Osteoblast (primary cell): ENCODE measurements around the gene ARHGAP9. TPM values are rescaled to one million over a fixed set of nuclear protein-coding genes. Genes with fewer than 3 reads are reported as not detected.
A peak's percentile ranks its signal among the peaks of the same experiment; 100 is the strongest.

ENCODE experiments used
- DNase-seq: peaks from one replicate; pipeline ENCODE4 v3.0.0; 2011; ENCODE audit warnings: low spot score, mixed read lengths; ENCODE audit not compliant: insufficient read length; ENCODE audit errors: missing footprints
- H2AFZ ChIP-seq: 2 replicates; pipeline ENCODE4 v1.6.0; 2011; ENCODE audit warnings: mild to moderate bottlenecking, low read length
- H3K27ac ChIP-seq: 2 replicates; pipeline ENCODE4 v1.5.1; 2011; ENCODE audit warnings: mild to moderate bottlenecking, low read depth, low read length, moderate library complexity
- H3K27me3 ChIP-seq: 2 replicates; pipeline ENCODE4 v1.6.0; 2012; ENCODE audit warnings: mild to moderate bottlenecking, control low read depth, inconsistent platforms, low read length, moderate library complexity; ENCODE audit not compliant: insufficient read depth
- H3K36me3 ChIP-seq: 2 replicates; pipeline ENCODE4 v1.5.1; 2011; ENCODE audit warnings: mild to moderate bottlenecking, low read length, control low read depth, moderate library complexity; ENCODE audit not compliant: insufficient read depth
- H3K4me1 ChIP-seq: 2 replicates; pipeline ENCODE4 v1.5.1; 2011; ENCODE audit warnings: mild to moderate bottlenecking, low read length, control low read depth, moderate library complexity; ENCODE audit not compliant: insufficient read depth
- H3K4me2 ChIP-seq: 2 replicates; pipeline ENCODE4 v1.6.0; 2011; ENCODE audit warnings: mild to moderate bottlenecking, low read length; ENCODE audit not compliant: insufficient read depth
- H3K4me3 ChIP-seq: fragments of 200-600 bp; sonication (generic); 3 replicates; pipeline ENCODE4 v1.5.1; 2012; ENCODE audit warnings: mild to moderate bottlenecking, low read length, inconsistent platforms; ENCODE audit not compliant: insufficient read depth
- H3K79me2 ChIP-seq: 2 replicates; pipeline ENCODE4 v1.6.0; 2012; ENCODE audit warnings: mild to moderate bottlenecking, low read length, control low read depth, inconsistent platforms; ENCODE audit not compliant: insufficient read depth
- H3K9me3 ChIP-seq: 2 replicates; pipeline ENCODE4 v1.5.1; 2011; ENCODE audit warnings: low read depth, low read length, control low read depth
- H4K20me1 ChIP-seq: 2 replicates; pipeline ENCODE4 v1.6.0; 2012; ENCODE audit warnings: mild to moderate bottlenecking, low read length, control low read depth; ENCODE audit not compliant: insufficient read depth
- total RNA-seq: library from RNA; depleted of rRNA; stranded (reverse); fragments of >200 nt; gene quantifications from 2 replicates; pipeline ENCODE4 v1.2.3, GENCODE V29; 2012
- TF ChIP-seq, protein P1 (sequence below): IDR thresholded peaks from 2 replicates; pipeline ENCODE4 v1.5.1; 2011; ENCODE audit warnings: mild to moderate bottlenecking, low read depth, low read length, moderate library complexity; ENCODE audit errors: extremely low read depth

Gene ARHGAP9
- total RNA-seq, 1 donor = 0.36 TPM

DNA sequence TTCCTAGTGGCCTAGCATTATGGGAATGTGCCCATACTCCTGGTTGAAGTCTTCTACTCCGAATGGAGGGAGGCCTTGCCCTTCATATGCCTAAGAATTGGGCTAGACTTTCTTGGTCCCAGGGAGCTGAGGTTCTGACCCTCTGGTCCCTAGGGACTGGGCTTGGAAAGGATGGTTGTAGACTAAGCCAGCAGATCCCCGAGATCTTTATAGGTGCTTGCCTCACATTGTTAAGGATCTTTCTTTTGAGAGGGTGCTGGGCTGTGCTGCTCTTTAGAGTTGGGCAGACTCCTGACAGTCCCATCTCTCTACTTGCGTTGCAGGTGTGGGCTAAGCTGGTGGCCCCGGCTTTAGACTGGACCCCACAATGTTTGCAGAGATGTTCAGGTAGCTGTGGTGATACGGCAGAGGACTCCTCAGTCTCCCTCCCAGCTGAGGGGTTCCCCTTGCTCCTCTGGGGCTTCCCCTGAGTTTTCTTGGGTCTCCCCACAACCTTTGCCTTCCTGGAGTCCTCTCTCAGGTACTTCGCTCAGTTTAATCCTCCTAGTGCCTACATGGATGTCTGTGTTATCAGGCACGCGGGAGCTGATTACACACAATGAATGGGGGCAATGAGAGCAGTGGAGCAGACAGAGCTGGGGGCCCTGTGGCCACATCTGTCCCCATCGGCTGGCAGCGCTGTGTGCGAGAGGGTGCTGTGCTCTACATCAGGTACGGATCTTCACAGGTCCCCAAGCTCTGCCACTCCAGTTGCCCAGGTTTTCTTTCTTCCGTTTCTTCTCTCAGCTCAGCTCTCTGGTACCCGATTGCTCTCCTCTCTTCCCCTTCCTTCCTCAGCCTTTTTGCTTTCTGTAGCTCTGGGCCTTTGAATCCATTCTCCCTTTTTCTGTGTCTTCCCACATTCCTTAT lies 44.3 kb upstream of the ARHGAP9 start:
- peaks cover 35% of the 10 kb centered on the region for H3K4me1 ChIP-seq
- peaks cover 41% of the 10 kb centered on the region for H4K20me1 ChIP-seq
- H3K4me3 ChIP-seq = peak overlapping the region; percentile 77
- peaks cover 58% of the 10 kb centered on the region for H3K79me2 ChIP-seq
- H3K4me2 ChIP-seq = peak overlapping the region; percentile 96
- H3K27me3 ChIP-seq = no peaks in the 10 kb centered on the region
- peak overlapping the region; percentile 75 for H3K27ac ChIP-seq
- no peaks in the 10 kb centered on the region for H3K9me3 ChIP-seq
- no peak overlapping the region for H2AFZ ChIP-seq
- TF ChIP-seq, protein P1, sequence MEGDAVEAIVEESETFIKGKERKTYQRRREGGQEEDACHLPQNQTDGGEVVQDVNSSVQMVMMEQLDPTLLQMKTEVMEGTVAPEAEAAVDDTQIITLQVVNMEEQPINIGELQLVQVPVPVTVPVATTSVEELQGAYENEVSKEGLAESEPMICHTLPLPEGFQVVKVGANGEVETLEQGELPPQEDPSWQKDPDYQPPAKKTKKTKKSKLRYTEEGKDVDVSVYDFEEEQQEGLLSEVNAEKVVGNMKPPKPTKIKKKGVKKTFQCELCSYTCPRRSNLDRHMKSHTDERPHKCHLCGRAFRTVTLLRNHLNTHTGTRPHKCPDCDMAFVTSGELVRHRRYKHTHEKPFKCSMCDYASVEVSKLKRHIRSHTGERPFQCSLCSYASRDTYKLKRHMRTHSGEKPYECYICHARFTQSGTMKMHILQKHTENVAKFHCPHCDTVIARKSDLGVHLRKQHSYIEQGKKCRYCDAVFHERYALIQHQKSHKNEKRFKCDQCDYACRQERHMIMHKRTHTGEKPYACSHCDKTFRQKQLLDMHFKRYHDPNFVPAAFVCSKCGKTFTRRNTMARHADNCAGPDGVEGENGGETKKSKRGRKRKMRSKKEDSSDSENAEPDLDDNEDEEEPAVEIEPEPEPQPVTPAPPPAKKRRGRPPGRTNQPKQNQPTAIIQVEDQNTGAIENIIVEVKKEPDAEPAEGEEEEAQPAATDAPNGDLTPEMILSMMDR = no peak
- H3K36me3 ChIP-seq = peaks cover 38% of the 10 kb centered on the region
- DNase-seq = peak; percentile 91

DNA sequence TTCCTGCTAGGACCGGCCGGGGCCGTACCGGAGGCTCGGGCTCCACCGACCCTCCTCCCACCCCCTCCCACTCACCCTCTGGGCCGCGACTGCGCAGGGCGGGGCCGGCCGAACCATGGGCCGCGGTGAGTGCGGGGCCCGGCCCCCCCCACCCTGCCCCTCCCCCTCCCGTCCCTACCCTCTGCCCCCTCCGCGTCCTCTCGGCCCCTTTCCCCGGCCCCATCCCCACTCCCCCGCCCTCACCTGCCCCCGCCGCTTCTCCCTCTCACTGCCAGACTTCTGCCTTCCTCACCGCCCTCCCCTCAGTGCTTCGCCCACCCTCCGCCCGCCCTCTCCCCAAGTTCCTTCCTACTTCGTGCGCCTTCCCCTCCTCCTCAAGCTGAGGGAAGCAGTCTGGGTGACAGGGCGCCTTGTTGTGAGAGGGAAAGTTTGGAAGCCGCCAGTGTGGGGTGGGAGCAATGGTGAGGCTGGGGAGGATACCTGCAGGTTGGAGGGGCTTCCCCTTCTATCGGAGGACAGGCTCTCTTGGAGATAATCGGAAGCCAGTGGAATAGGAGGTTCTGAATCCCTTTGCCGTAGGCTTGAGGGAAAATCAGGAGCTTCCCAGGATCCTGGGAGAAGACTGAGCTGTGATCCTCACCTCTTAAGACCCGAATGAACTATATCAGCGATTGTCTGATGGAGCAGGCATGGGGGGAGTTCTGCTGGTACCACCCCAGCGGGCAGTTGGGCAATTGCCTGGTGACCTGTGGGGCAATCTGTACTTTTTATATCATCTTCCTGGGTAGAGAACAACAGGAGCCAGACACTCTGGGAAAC lies 43.4 kb upstream of the ARHGAP9 start:
- Histone ChIP-seq H4K20me1 (peaks cover 47% of the 10 kb centered on the region), H3K4me1 (peaks cover 43% of the 10 kb centered on the region)

DNA sequence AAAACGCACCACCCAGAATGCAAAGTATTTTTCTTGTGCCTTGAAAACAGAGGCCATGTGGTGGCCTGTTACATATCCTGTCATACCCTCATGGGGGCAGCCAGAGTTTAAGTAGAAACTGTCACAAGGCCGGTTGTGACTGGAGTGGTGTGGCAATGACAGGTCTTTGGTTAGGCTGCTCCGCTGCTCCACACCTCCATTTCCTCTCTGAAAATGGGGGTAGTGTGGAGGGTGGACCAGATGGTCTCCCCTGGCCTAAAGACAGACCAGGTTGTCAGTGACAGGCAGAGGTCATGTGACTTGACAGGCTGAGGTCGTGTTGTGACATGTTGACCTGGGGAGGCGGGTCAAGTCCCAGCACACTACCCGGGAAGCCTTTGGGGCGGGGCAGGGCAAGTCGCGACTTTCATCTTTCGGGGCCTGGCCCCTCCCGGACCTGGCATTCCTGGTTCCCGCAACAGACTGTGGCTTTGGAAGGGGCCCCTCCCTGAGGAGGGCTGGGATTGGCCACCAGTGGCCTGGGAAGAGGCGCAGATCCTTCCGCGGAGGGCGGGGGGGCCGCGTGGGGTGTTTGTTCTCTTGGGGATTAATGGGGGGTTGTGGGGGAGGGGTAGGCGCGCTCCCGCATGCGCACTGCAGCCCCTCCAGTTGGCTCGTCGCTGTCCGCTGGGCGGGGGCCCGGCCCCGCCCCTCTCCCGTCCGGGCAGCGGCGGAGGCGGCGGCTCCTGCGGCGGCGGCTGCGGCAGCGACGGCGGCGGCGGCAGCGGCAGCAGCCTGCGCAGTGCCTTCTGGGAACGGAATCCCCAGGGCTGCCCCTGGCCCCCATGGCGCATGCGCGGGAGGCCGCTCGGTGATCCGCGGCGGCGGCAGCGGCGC lies 42.6 kb upstream of the ARHGAP9 start, which contains the start of gene MBD6:
MBD6 (plus strand) TSS at position 814 of the 876 bp plus-strand sequence. CDS start 1,480 bp downstream, outside the sequence.
- peaks cover 37% of the 10 kb centered on the region for H3K36me3 ChIP-seq
- peaks cover 52% of the 10 kb centered on the region for H3K4me1 ChIP-seq
- peaks cover 47% of the 10 kb centered on the region for H4K20me1 ChIP-seq

More for the DNA sequence above, 43.4 kb upstream of the ARHGAP9 start:
- peak overlapping the region; percentile 75 for H3K27ac ChIP-seq
- no peaks in the 10 kb centered on the region for H3K9me3 ChIP-seq
- peak overlapping the region; percentile 77 for H3K4me3 ChIP-seq
- TF ChIP-seq, protein P1 = no peak
- H2AFZ ChIP-seq = peak overlapping the region; percentile 14
- peaks cover 37% of the 10 kb centered on the region for H3K36me3 ChIP-seq
- H3K27me3 ChIP-seq = no peaks in the 10 kb centered on the region
- peak overlapping the region; percentile 96 for H3K4me2 ChIP-seq
- DNase-seq = peak; percentile 90
- peaks cover 66% of the 10 kb centered on the region for H3K79me2 ChIP-seq

More for the DNA sequence above, 42.6 kb upstream of the ARHGAP9 start, which contains the start of gene MBD6:
- Histone ChIP-seq H2AFZ (peak within 1 kb of the TSS; percentile 83), H3K27ac (peak within 1 kb of the TSS; percentile 96), H3K79me2 (peaks cover 68% of the 10 kb centered on the region), H3K9me3 (no peaks in the 10 kb centered on the region), H3K4me2 (peak within 1 kb of the TSS; percentile 96), H3K4me3 (peak within 1 kb of the TSS; percentile 77), H3K27me3 (no peaks in the 10 kb centered on the region)
- TF ChIP-seq, protein P1 = no peak
- DNase-seq = peak; percentile 100
